Thyroid gland (tissue), 4 donors: ENCODE results near the gene PCP4L1.

Experiments used
- POLR2A ChIP-seq, 2 donors: fragments of 450-650 bp; IDR thresholded peaks; one replicate each; pipeline ENCODE4 v1.6.1; 2017; ENCODE audit warnings: antibody characterized with exemption in 2 of 2, mild to moderate bottlenecking in 2 of 2, moderate library complexity in 1 of 2
- TF ChIP-seq, protein P1 (sequence below), 6 experiments: fragments of 200-600 bp in 3 of 6; fragments of 450-650 bp in 3 of 6; sonication (generic) in 3 of 6; IDR thresholded peaks; one replicate each; pipeline ENCODE4 v1.5.1; 2016 to 2019; ENCODE audit warnings: antibody characterized with exemption in 6 of 6, mild to moderate bottlenecking in 2 of 6, inconsistent platforms in 1 of 6, moderate library complexity in 1 of 6

DNA sequence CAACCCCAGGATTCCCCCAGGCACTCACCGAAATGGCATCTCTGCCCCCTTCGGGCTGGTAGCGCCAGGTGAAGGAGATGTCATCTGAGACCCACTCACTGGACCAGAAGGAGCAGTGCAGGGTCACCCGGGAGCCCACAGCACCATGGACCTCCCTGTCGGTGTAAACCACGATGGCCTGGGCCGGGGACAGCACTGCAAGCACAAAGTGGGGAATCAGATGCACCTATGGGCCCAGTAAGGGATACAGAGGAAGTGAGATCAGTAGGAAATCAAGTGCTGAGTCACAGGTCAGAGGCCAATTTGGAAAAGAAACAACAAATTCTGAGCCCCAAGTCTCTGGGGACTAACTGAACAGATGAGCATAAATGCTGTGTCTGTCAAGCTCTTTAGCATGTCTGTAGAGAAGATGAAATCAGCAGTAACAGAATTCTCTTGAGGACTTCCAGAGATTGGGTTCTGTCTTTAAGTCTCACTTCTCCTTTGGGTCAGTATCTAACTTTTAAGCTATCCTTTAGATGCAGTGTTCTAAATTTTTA lies 48.8 kb downstream of the PCP4L1 start:
- TF ChIP-seq, protein P1, sequence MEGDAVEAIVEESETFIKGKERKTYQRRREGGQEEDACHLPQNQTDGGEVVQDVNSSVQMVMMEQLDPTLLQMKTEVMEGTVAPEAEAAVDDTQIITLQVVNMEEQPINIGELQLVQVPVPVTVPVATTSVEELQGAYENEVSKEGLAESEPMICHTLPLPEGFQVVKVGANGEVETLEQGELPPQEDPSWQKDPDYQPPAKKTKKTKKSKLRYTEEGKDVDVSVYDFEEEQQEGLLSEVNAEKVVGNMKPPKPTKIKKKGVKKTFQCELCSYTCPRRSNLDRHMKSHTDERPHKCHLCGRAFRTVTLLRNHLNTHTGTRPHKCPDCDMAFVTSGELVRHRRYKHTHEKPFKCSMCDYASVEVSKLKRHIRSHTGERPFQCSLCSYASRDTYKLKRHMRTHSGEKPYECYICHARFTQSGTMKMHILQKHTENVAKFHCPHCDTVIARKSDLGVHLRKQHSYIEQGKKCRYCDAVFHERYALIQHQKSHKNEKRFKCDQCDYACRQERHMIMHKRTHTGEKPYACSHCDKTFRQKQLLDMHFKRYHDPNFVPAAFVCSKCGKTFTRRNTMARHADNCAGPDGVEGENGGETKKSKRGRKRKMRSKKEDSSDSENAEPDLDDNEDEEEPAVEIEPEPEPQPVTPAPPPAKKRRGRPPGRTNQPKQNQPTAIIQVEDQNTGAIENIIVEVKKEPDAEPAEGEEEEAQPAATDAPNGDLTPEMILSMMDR (IDR thresholded peaks at IDR 0.05), result no peak
- no peak for TF ChIP-seq POLR2A (IDR thresholded peaks at IDR 0.05)
